GM21786 (cell line): ENCODE data around the gene LRP1B.

Experiments
- ATAC-seq: cut with Tn5 transposase; IDR thresholded peaks from one replicate; pipeline ENCODE4 v1.9.1; 2021; ENCODE audit not compliant: unreplicated experiment

The LRP1B gene

GRCh38 chr2:141475801-141476200 is 655.0 kb downstream of the LRP1B start:
- no peak for ATAC-seq

GRCh38 chr2:141468761-141469160 is 662.1 kb downstream of the LRP1B start:
- ATAC-seq = no peak

- ATAC-seq = no peak
Observed at GRCh38 chr2:141467331-141467730, 663.5 kb downstream of the LRP1B start.

- no peak for ATAC-seq
Observed at GRCh38 chr2:141464995-141465394, 665.8 kb downstream of the LRP1B start.

DNA sequence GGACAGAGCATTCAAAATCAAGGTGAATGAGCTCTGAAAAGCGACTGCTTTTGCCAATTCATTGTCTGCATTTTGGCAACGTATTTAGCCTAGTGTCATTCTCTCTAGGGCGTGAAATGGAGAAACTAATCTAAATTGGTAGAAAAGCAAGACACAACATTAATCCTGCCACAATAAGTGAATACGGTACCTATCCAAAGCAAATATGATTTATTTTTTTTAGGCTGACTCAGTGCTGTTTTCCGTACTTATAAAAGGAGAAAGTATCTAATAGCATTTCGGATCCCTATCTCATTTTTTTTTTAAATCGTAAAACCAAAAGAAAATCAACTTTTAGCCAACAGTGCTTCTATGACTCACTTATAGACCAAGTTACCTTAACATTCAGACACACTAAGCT is 672.5 kb downstream of the LRP1B start:
- no peak for ATAC-seq

- no peak for ATAC-seq
Observed at GRCh38 chr2:141455877-141456276, 674.9 kb downstream of the LRP1B start.

GRCh38 chr2:141455211-141455826 is 675.5 kb downstream of the LRP1B start:
- ATAC-seq = no peak

DNA sequence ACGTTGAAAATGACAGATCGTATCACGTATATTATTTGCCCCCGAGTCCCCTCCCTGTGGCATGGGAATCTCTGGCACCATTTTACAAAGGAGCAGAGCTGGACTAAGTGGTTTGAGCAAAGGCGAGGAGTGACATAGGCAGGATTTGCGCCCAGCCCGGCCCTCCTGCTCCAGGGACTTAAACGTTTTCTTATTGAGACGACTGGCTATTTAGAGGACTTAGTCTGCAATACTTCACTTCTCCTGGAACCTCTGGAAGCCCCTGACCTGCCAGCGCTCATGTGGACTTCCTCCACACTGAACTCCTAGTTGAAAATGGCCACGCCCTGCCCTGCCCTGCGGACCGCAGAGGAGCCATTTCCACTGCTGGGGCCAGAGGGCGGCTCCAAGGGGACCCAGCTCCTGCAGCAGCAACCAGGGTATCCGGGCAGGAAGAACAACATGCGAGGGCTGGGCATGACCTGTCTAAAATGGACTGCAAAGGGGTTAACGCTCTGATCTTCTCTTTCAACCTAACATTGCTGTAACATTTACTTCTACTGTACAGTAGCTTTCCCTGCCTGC is 690.7 kb downstream of the LRP1B start:
- ATAC-seq = no peak

DNA sequence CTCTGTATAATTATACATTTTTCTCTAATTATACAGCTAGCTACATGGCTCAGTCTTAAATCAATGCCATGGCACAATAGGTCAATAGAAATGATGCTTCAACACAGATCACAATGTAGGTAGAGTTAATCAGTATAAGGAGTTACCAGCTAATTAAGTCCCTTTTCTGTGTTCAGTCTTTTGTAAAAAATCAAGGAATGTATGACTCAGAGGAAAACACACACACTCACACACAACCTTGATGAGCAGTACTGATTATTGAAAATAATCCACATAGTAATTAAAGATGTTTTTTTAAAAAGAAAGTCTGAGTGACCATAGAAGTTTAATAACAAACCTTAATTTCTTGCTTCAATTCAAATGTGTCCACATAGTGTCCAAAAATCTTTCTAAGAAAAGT is 691.3 kb downstream of the LRP1B start:
- no peak for ATAC-seq

GRCh38 chr2:141438536-141438935 is 692.3 kb downstream of the LRP1B start:
- ATAC-seq = no peak

- ATAC-seq = no peak
Observed at GRCh38 chr2:141437521-141437920, 693.3 kb downstream of the LRP1B start.

DNA sequence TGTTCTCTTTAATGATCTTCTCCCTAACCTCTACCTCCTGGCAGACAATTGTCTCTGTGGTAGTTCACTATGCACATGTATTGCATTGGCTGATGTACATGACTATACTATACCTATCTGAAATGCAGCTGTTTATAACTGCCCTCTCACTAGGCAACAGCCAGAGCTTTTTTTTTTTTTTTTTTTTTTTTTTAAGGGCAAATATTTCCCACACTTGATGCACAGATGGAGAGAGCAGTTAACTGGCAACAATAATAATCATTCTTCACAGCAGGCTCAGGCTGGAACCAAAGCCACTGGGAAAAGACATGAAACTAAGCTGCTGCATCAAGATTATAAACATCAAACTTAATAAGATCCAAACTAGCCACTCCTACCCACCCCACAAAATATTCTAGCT is 707.7 kb downstream of the LRP1B start:
- no peak for ATAC-seq

- ATAC-seq = peak; percentile 53
Observed at GRCh38 chr2:141417246-141417797, 713.5 kb downstream of the LRP1B start.

GRCh38 chr2:141411419-141411818 is 719.4 kb downstream of the LRP1B start:
- ATAC-seq = no peak

DNA sequence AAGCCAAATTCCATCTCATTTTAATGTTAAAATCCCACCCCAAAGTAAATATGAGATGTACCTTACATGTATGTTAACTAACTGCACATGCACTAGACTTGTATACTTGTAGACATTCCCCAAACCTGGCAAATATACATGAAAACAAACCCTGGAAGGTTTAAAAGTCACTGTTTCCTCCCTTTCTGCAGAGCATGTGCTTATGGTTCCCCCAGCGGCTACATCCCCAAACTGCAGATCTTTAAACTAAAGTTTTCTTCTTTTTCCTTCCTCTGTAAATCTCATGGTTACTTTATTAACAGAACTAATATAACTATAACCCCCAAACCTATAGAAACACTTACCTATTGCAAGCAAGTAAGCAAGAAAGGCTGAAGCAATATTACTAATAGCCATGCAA is 731.5 kb downstream of the LRP1B start:
- peak; percentile 55 for ATAC-seq

DNA sequence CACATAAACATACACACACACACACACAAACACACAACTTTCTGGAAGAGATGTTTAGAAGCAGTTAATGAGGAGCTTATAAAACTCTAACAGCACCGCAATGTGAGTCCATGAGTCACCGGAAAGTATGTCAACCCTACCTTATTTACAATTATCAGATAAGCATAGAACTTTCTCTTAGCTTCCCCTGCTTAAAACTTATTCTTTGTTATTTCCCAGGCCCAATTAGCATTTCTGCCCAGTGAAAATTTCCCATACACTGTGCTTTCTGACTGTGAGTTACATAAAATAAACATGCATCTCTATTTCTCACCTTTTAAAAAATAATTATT is 737.6 kb downstream of the LRP1B start:
- no peak for ATAC-seq

GRCh38 chr2:141392517-141393213 is 738.2 kb downstream of the LRP1B start:
- ATAC-seq = no peak

DNA sequence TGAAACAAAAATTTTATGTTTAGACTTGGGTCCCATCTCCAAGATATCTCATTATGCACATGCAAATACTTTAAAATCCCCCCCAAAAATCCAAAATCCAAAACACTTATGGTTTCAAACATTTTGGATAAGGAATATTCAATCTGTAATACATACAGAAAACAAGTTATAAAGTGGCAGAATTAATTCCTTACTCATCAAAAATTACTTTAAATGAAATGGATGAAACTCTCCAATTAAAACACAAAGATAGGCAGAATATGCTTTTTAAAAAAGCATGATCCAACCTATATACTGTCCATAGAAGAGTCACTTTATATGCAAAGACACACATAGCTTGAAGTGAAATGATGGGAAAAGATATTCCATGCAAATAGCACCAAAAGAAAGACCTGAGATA is 744.6 kb downstream of the LRP1B start:
- ATAC-seq = no peak

DNA sequence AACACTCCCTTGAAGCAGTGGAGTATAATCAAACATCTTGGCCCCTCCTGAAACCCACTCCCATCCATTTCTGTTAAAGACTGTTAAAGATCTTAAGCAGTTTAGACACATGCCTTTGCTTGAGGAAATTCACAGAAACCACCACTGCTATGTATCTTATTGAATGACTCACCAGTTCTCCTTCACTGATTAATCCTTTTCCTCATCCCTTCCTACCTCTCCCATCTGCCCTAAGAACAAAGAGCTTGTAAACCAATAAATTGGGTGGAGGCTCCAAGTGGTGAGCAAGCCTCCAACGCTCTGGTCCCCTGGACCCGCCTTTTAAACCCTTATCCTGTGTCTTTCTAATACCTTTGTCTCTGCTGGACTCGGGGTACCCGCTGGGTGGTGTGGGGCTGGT is 746.1 kb downstream of the LRP1B start:
- ATAC-seq = no peak

- no peak for ATAC-seq
Observed at GRCh38 chr2:141381946-141382345, 748.9 kb downstream of the LRP1B start.

DNA sequence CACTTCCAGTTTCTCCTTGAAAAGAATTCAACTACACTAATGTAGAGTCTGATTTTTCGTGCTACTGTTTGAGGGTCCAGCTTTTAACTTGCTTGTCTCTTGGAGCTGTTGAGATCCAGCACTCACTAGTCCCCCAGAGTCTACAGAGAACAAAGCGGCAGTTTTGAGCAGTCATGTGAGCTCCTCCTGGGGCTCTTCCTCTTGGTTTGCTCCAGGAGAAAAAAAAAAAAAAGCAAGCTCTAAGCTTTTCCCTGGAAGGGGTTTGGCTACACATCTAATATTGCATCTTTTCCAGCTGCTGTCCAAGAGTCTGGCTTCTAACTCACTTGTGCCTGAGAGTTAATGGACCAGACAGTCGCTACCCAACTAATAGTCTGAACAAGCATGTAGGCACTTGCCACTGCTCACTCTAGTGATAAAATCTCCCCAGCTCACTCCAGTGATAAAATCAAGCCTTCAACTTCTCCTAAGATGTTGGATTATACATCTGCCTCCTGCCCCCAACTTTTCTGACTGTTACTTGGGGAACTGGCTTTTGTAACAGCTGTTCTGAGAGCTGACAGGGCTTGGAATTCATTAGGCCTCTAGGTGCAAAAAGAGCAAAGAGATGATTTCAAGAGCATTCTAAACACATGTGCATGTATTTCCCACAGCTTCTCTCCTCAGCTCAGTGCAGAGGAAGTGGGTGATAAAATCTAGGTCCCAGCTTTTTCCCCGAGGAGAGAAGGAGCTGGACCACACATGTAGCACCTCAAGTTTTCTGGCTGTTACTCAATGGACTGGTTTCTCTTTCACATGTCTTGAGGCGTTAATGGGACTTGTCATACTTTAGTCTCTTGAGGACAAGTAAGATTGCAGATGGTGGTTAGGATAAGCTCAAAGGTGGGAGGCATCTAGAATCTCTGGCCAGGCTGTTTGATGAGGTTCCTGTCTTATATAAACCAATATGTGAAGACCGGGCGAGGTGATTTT is 750.5 kb downstream of the LRP1B start:
- no peak for ATAC-seq
